ENCODE data around the gene TSPYL2.

TSPYL2 gene

GRCh38 chrX:53125506-53125905, 43.3 kb downstream of the TSPYL2 start:
- no peak for DNase-seq (ENCODE audit: low read depth)

- no peak for DNase-seq (ENCODE audit: low read depth)
These were observed 44.2 kb downstream of the TSPYL2 start for GRCh38 chrX:53126377-53126776.

- no peak for DNase-seq (ENCODE audit: low read depth)
These were observed 46.1 kb downstream of the TSPYL2 start for GRCh38 chrX:53128097-53128749.

- DNase-seq (ENCODE audit: low read depth) = no peak
These were observed 51.2 kb downstream of the TSPYL2 start for GRCh38 chrX:53133400-53133799.

GRCh38 chrX:53135581-53135980, 53.4 kb downstream of the TSPYL2 start:
- no peak for DNase-seq (ENCODE audit: low read depth)
